Measurements from ENCODE around the gene SYT9. TPM values are rescaled to one million over a fixed set of nuclear protein-coding genes. Genes with fewer than 3 reads are reported as not detected.

The SYT9 gene
- total and polyA plus RNA-seq, 10 of the 15 experiments (the other 5 are each of a cell fraction or from before 2014, with no cell fraction given) = 0.03 TPM; not detected in 9

- Histone ChIP-seq H3K27me3 (replicated peaks in 1 of 2; ENCODE audit: control insufficient read depth in 2 of 2, insufficient read depth in 2 of 2, low read length in 1 of 2) (no peaks in the 10 kb centered on the region), H3K36me3 (ENCODE audit: control insufficient read depth in 2 of 2, insufficient read depth in 2 of 2, low read length in 1 of 2) (no peaks in the 10 kb centered on the region), H3K27ac (ENCODE audit: control insufficient read depth, insufficient read depth) (no peak overlapping the region), H4K20me1 (ENCODE audit: control insufficient read depth, insufficient read depth) (no peaks in the 10 kb centered on the region), H3K4me2 (ENCODE audit: control insufficient read depth, insufficient read depth) (no peak overlapping the region), H3K9me3 (replicated peaks; ENCODE audit: control insufficient read depth, insufficient read depth, low read length) (no peaks in the 10 kb centered on the region), H3K79me2 (ENCODE audit: control insufficient read depth, insufficient read depth, low read length) (no peaks in the 10 kb centered on the region), H3K4me1 (ENCODE audit: control insufficient read depth, insufficient read depth, low read length) (no peaks in the 10 kb centered on the region), H2AFZ (ENCODE audit: control insufficient read depth, low read depth, low read length) (no peak overlapping the region), H3K4me3 (no peak overlapping the region), H3K9ac (ENCODE audit: control insufficient read depth, insufficient read depth, low read length) (no peak overlapping the region)
- ChIA-PET RAD21 (ENCODE audit: unreplicated experiment) (no interaction called here), CTCF (interaction anchor here (0.7 kb wide), 1 partner anchor 25 kb away, joined by 3 read pairs; no protein-coding TSS in a partner anchor), SMC1A (ENCODE audit: uncharacterized antibody, unreplicated experiment) (interaction anchor here (1.0 kb wide), 1 partner anchor 63 kb away, joined by 3 read pairs; no protein-coding TSS in a partner anchor), POLR2A (no interaction called here)
- DNase-seq (ENCODE audit: low read depth, low spot score) (no peak), FAIRE-seq (no peak), ATAC-seq (no peak)
- in situ Hi-C loops (cut with MboI) = no loop called here
- 93% methylated on average over 2 of the region's 2 CpGs for WGBS (ENCODE audit: insufficient coverage, insufficient replicate concordance, low lambda C conversion rate, missing lambda C conversion rate)
- no TSS peak for BruUV-seq (replicated peaks)
- intact Hi-C loops (cut with micrococcal nuclease; ENCODE audit: unreplicated experiment) = no loop called here
- TF ChIP-seq HDGF (IDR thresholded peaks at IDR 0.05) (no peak), SMAD1 (IDR thresholded peaks at IDR 0.05; ENCODE audit: low read depth, partially characterized antibody) (no peak), GABPA (IDR thresholded peaks at IDR 0.05; ENCODE audit: low read depth) (no peak), BMI1 (IDR thresholded peaks at IDR 0.05; ENCODE audit: borderline replicate concordance) (no peak), REST (IDR thresholded peaks at IDR 0.05; ENCODE audit: low read depth, low read length) (no peak), NFYB (IDR thresholded peaks at IDR 0.05; ENCODE audit: insufficient read depth, low read depth, low read length) (no peak), TARDBP (IDR thresholded peaks at IDR 0.05; ENCODE audit: borderline replicate concordance) (no peak), ZBTB4 (CRISPR knock-in tag; IDR thresholded peaks at IDR 0.05) (no peak)
Measured at GRCh38 chr11:7487360-7487759, 235.7 kb downstream of the SYT9 start.

Data from GM12878 (cell line).